Mucosa of rectum (tissue), 2 donors: ENCODE results near the gene MASP1.
A peak's percentile ranks its signal among the peaks of the same experiment; 100 is the strongest.

ENCODE experiments used
- H3K27ac ChIP-seq, 2 donors: one replicate each; pipeline ENCODE4 v1.7.0; 2013; ENCODE audit warnings: inconsistent platforms in 2 of 2, low read depth in 2 of 2, low read length in 2 of 2
- H3K27me3 ChIP-seq, 2 donors: one replicate each; pipeline ENCODE4 v1.7.0; 2013; ENCODE audit warnings: low read length in 2 of 2; ENCODE audit not compliant: control insufficient read depth in 2 of 2, insufficient read depth in 2 of 2
- H3K36me3 ChIP-seq, 2 donors: one replicate each; pipeline ENCODE4 v1.7.0; 2013; ENCODE audit warnings: low read length in 2 of 2; ENCODE audit not compliant: control insufficient read depth in 2 of 2, insufficient read depth in 2 of 2
- H3K4me1 ChIP-seq, 2 donors: one replicate each; pipeline ENCODE4 v1.7.0; 2013; ENCODE audit warnings: low read length in 2 of 2, mild to moderate bottlenecking in 1 of 2; ENCODE audit not compliant: control insufficient read depth in 2 of 2, insufficient read depth in 2 of 2
- H3K4me3 ChIP-seq, 2 donors: one replicate each; pipeline ENCODE4 v1.7.0; 2013; ENCODE audit warnings: low read length in 2 of 2
- H3K9ac ChIP-seq, 2 donors: one replicate each; pipeline ENCODE4 v1.7.0; 2013; ENCODE audit warnings: low read length in 2 of 2, low read depth in 1 of 2, mild to moderate bottlenecking in 1 of 2
- H3K9me3 ChIP-seq, 2 donors: one replicate each; pipeline ENCODE4 v1.7.0; 2013; ENCODE audit warnings: low read length in 2 of 2; ENCODE audit not compliant: control insufficient read depth in 2 of 2
- donor health status: healthy.
- donor health status: Normal muscosa, but diverticular disease.

Gene MASP1

DNA sequence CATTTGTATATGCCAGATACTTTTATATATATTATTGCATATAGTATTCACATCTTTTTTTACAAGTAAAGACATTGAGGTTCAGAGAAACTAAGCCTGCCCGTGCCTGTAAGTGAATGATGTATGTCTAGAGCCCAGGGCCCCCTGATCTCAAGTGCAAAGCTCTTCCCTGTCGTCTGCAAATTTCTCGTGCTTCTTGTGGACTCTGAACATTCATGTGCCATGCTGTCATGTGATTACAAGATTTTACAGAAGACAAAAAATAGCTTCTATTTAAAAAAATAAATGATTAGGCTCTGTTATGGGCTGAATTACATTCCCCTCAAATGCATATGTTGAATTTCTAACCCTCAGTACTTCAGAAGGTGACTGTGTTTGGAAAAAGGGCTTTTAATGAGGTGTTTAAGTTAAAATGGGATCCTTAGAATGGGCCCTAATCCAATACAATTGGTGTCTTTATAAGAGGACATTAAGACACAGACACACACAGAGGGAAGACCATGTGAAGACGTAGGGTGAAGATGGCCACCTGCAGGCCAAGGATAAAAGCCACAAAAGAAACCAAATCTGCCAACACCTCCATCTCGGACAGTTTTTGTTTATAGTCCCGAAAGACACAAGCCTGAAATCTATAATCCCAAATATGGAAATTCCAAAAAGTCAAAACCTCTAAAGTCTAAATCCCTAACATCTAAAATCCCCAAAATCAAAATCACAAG, 3.9 kb upstream of the MASP1 start:
- no peak overlapping the region for H3K27ac ChIP-seq
- peaks cover 0 to 5% of the 10 kb centered on the region in 2 donors for H3K27me3 ChIP-seq
- no peak overlapping the region for H3K4me3 ChIP-seq
- H3K36me3 ChIP-seq = no peaks in the 10 kb centered on the region
- H3K4me1 ChIP-seq = no peaks in the 10 kb centered on the region
- no peaks in the 10 kb centered on the region for H3K9me3 ChIP-seq
- H3K9ac ChIP-seq = no peak overlapping the region

- no peaks in the 10 kb centered on the region for H3K36me3 ChIP-seq
- no peaks in the 10 kb centered on the region for H3K4me1 ChIP-seq
- H3K27me3 ChIP-seq = peaks cover 0 to 5% of the 10 kb centered on the region in 2 donors
- H3K9me3 ChIP-seq = no peaks in the 10 kb centered on the region
- H3K4me3 ChIP-seq = no peak overlapping the region
- peak overlapping the region in 1 of 2 donors; percentile 6 for H3K27ac ChIP-seq
- no peak overlapping the region for H3K9ac ChIP-seq
Measured at GRCh38 chr3:187293516-187294430, 2.2 kb upstream of the MASP1 start.

- Histone ChIP-seq H3K27ac (peak overlapping the region in 1 of 2 donors; percentile 6), H3K4me1 (no peaks in the 10 kb centered on the region), H3K4me3 (no peak overlapping the region), H3K36me3 (no peaks in the 10 kb centered on the region), H3K27me3 (peaks cover 0 to 5% of the 10 kb centered on the region in 2 donors), H3K9ac (no peak overlapping the region), H3K9me3 (no peaks in the 10 kb centered on the region)
Measured at GRCh38 chr3:187292631-187293515, 1.3 kb upstream of the MASP1 start.

GRCh38 chr3:187292181-187292580, 644 bp upstream of the MASP1 start:
- no peak overlapping the region for H3K9ac ChIP-seq

DNA sequence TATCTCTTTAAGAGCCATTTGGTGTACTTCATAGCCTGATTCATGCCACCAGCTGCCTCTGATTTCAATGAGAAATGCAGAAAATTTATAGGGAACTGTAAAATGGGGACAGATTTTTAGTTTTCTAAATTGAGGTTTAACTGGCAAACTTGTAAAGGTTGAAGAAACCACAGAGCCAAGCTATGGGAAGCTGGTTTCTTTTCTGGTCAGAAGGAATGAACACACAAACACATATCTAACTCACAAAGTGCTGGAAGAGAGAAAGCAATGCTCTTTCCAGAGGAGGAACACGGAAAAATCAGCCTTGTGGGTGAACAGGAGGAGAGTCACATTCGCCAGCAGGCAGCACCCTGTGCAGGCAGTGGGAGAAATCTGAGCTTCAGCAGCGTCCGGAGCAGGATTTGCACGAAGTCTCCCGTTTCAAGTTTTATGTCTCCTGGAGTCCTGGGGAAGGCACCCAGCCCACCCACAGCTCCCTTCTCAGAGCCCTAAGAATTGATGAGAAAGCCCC, 481 bp downstream of the MASP1 start:
- Histone ChIP-seq H3K9me3 (no peaks in the 10 kb centered on the region), H3K4me1 (no peaks in the 10 kb centered on the region), H3K27me3 (peaks cover 0 to 7% of the 10 kb centered on the region in 2 donors), H3K36me3 (no peaks in the 10 kb centered on the region), H3K4me3 (peak overlapping the region; percentile 27 to 45), H3K9ac (peak overlapping the region in 1 of 2 donors; percentile 46), H3K27ac (peak overlapping the region; percentile 40 to 60)

More at GRCh38 chr3:187292181-187292580, 644 bp upstream of the MASP1 start:
- no peak overlapping the region for H3K27ac ChIP-seq
- H3K4me3 ChIP-seq = no peak overlapping the region
- no peaks in the 10 kb centered on the region for H3K4me1 ChIP-seq
- H3K9me3 ChIP-seq = no peaks in the 10 kb centered on the region
- peaks cover 0 to 5% of the 10 kb centered on the region in 2 donors for H3K27me3 ChIP-seq
- H3K36me3 ChIP-seq = no peaks in the 10 kb centered on the region

- Histone ChIP-seq H3K4me1 (no peaks in the 10 kb centered on the region), H3K27me3 (peaks cover 0 to 7% of the 10 kb centered on the region in 2 donors), H3K4me3 (no peak overlapping the region), H3K9me3 (no peaks in the 10 kb centered on the region), H3K9ac (no peak overlapping the region), H3K27ac (no peak overlapping the region), H3K36me3 (no peaks in the 10 kb centered on the region)
Measured at GRCh38 chr3:187290503-187290902, 1.0 kb downstream of the MASP1 start.

DNA sequence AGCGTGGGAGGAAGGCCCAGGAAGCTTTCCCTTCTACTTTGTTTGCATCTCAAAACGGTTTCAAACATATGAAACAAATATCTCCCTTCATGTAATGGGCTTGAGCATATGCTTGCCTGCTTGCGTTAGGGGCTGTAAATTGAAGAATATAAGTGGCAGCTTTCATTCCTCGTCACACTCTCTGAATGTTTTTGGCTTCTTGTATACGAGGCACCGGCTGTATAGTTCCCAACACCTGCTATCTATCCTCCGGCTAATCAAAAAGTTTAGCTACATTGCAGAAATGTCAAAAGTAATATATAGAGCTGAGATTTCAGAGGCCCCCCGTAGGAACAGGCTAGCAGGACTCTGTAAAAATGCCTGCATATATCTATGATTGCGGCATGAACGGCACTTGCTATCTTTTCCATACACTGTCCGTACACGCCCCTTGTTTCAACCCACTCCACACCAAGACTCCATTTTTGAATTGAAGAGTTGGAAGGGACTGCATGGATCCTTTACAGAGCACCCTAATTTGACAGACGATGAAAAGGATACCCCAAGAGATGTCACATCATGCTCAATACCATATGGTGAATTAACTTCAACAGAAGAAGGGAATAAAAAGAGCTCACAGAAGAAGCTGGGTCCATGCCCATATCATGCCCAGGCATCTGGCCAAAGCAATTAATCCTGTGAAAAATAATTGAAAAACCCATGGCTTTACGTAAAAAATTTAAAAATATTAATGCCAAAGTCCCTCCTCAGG, 2.5 kb downstream of the MASP1 start:
- no peaks in the 10 kb centered on the region for H3K4me1 ChIP-seq
- no peak overlapping the region for H3K4me3 ChIP-seq
- H3K36me3 ChIP-seq = no peaks in the 10 kb centered on the region
- no peak overlapping the region for H3K9ac ChIP-seq
- peaks cover 0 to 7% of the 10 kb centered on the region in 2 donors for H3K27me3 ChIP-seq
- H3K27ac ChIP-seq = no peak overlapping the region
- no peaks in the 10 kb centered on the region for H3K9me3 ChIP-seq

DNA sequence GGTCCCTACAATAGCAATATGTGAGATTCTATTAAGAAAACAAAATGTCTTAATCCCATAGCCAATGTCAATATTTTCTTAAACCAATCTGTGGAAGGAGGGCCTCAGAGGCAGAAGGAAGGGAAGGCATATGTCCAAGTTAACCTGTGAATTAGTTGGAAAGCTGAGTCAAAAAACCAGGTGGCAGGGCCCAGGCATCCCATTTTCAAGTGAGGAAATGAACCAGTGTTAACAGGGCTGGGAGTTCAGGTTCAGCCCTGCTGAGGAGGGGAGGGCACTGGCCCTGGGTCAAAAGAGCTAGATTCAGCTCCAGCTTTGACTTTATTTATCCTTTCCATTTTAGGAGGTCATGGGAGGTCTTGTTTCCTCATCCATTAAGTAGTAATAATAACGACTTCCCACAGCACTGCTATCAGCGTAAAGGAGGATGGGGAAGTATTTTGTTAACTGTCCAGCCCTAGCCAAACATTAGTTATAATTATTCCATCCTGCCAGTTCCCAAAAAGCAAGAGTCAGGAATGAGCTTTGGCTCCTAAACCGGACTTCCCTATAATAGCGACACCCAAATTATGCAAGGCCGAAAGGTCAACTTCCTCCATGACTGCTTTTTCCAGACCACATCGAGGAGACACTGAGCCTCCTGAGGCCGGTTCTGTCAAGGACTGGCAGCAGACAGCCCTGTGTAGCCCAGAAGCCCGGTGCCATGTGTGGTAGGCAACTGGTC, 3.2 kb downstream of the MASP1 start:
- Histone ChIP-seq H3K27ac (no peak overlapping the region), H3K9ac (no peak overlapping the region)

GRCh38 chr3:187287256-187287655, 4.3 kb downstream of the MASP1 start:
- Histone ChIP-seq H3K9ac (no peak overlapping the region), H3K27me3 (peaks cover 0 to 7% of the 10 kb centered on the region in 2 donors), H3K27ac (no peak overlapping the region), H3K4me1 (no peaks in the 10 kb centered on the region), H3K36me3 (no peaks in the 10 kb centered on the region), H3K4me3 (no peak overlapping the region), H3K9me3 (no peaks in the 10 kb centered on the region)

More for the DNA sequence above, 3.2 kb downstream of the MASP1 start:
- H3K4me3 ChIP-seq = no peak overlapping the region
- H3K36me3 ChIP-seq = no peaks in the 10 kb centered on the region
- no peaks in the 10 kb centered on the region for H3K9me3 ChIP-seq
- peaks cover 0 to 7% of the 10 kb centered on the region in 2 donors for H3K27me3 ChIP-seq
- H3K4me1 ChIP-seq = no peaks in the 10 kb centered on the region
